HEK293 (cell line): Measurements from ENCODE around the gene NFIB.

Experiments
- MZF1 ChIP-seq: fragments of 450-650 bp; formaldehyde crosslinking; IDR thresholded peaks from 2 replicates; pipeline ENCODE4 v1.5.1; 2017; ENCODE audit warnings: missing biosample characterization, missing genetic modification characterization, borderline replicate concordance
- PATZ1 ChIP-seq: fragments of 450-650 bp; formaldehyde crosslinking; IDR thresholded peaks from 2 replicates; pipeline ENCODE4 v1.5.1; 2016; ENCODE audit warnings: missing biosample characterization, missing genetic modification characterization
- PRDM4 ChIP-seq: fragments of 450-650 bp; formaldehyde crosslinking; IDR thresholded peaks from 2 replicates; pipeline ENCODE4 v1.5.1; 2017; ENCODE audit warnings: missing biosample characterization, missing genetic modification characterization
- SCRT1 ChIP-seq: fragments of 450-650 bp; formaldehyde crosslinking; IDR thresholded peaks from 2 replicates; pipeline ENCODE4 v1.5.1; 2016; ENCODE audit warnings: missing biosample characterization, missing genetic modification characterization, borderline replicate concordance
- WT1 ChIP-seq: fragments of 450-650 bp; formaldehyde crosslinking; IDR thresholded peaks from 2 replicates; pipeline ENCODE4 v1.5.1; 2016; ENCODE audit warnings: missing biosample characterization, missing genetic modification characterization
- ZBTB1 ChIP-seq: fragments of 450-650 bp; formaldehyde crosslinking; IDR thresholded peaks from 2 replicates; pipeline ENCODE4 v1.5.1; 2016; ENCODE audit warnings: missing biosample characterization, missing genetic modification characterization
- ZBTB26 ChIP-seq: fragments of 450-650 bp; formaldehyde crosslinking; optimal IDR thresholded peaks from 2 replicates; pipeline ENCODE3; 2016; ENCODE audit warnings: missing biosample characterization, mild to moderate bottlenecking, missing genetic modification characterization
- ZBTB48 ChIP-seq: fragments of 450-650 bp; formaldehyde crosslinking; IDR thresholded peaks from 2 replicates; pipeline ENCODE4 v1.5.1; 2016; ENCODE audit warnings: missing biosample characterization, missing genetic modification characterization
- ZFHX2 ChIP-seq: fragments of 450-650 bp; formaldehyde crosslinking; conservative IDR thresholded peaks from 2 replicates; pipeline ENCODE4 v1.5.1; 2016; ENCODE audit warnings: missing biosample characterization, missing genetic modification characterization
- ZIC2 ChIP-seq: fragments of 450-650 bp; formaldehyde crosslinking; IDR thresholded peaks from 2 replicates; pipeline ENCODE4 v1.5.1; 2016; ENCODE audit warnings: missing biosample characterization, missing genetic modification characterization
- ZNF132 ChIP-seq: fragments of 450-650 bp; formaldehyde crosslinking; IDR thresholded peaks from 2 replicates; pipeline ENCODE4 v1.5.1; 2017; ENCODE audit warnings: missing biosample characterization, missing genetic modification characterization, borderline replicate concordance
- ZNF140 ChIP-seq: fragments of 450-650 bp; formaldehyde crosslinking; IDR thresholded peaks from 2 replicates; pipeline ENCODE4 v1.5.1; 2016; ENCODE audit warnings: missing biosample characterization, missing genetic modification characterization
- ZNF311 ChIP-seq: fragments of 450-650 bp; formaldehyde crosslinking; IDR thresholded peaks from 2 replicates; pipeline ENCODE4 v1.5.1; 2017; ENCODE audit warnings: missing biosample characterization, missing genetic modification characterization, borderline replicate concordance
- ZNF362 ChIP-seq: fragments of 450-650 bp; formaldehyde crosslinking; IDR thresholded peaks from 2 replicates; pipeline ENCODE4 v1.5.1; 2016; ENCODE audit warnings: missing biosample characterization, missing genetic modification characterization
- ZNF423 ChIP-seq: fragments of 450-650 bp; formaldehyde crosslinking; IDR thresholded peaks from 2 replicates; pipeline ENCODE4 v1.5.1; 2016; ENCODE audit warnings: missing biosample characterization, missing genetic modification characterization
- ZNF510 ChIP-seq: fragments of 450-650 bp; formaldehyde crosslinking; IDR thresholded peaks from 2 replicates; pipeline ENCODE4 v1.5.1; 2018; ENCODE audit warnings: mild to moderate bottlenecking, missing genetic modification characterization, missing biosample characterization; ENCODE audit not compliant: insufficient replicate concordance
- ZNF518A ChIP-seq: fragments of 450-650 bp; formaldehyde crosslinking; conservative IDR thresholded peaks from 2 replicates; pipeline ENCODE4 v1.5.1; 2016; ENCODE audit warnings: low read depth, missing biosample characterization, missing genetic modification characterization
- ZNF560 ChIP-seq: fragments of 450-650 bp; formaldehyde crosslinking; IDR thresholded peaks from 2 replicates; pipeline ENCODE4 v1.5.1; 2017; ENCODE audit warnings: missing biosample characterization, missing genetic modification characterization, borderline replicate concordance
- ZNF600 ChIP-seq: fragments of 450-650 bp; formaldehyde crosslinking; IDR thresholded peaks from 2 replicates; pipeline ENCODE4 v1.5.1; 2016; ENCODE audit warnings: missing biosample characterization, missing genetic modification characterization
- ZNF624 ChIP-seq: fragments of 450-650 bp; formaldehyde crosslinking; IDR thresholded peaks from 2 replicates; pipeline ENCODE4 v1.5.1; 2017; ENCODE audit warnings: missing biosample characterization, missing genetic modification characterization
- ZNF629 ChIP-seq: fragments of 450-650 bp; formaldehyde crosslinking; IDR thresholded peaks from 2 replicates; pipeline ENCODE4 v1.5.1; 2017; ENCODE audit warnings: missing biosample characterization, missing genetic modification characterization
- ZNF664 ChIP-seq: fragments of 450-650 bp; formaldehyde crosslinking; IDR thresholded peaks from 2 replicates; pipeline ENCODE4 v1.5.1; 2016; ENCODE audit warnings: missing biosample characterization, missing genetic modification characterization
- ZNF837 ChIP-seq: fragments of 450-650 bp; formaldehyde crosslinking; IDR thresholded peaks from 2 replicates; pipeline ENCODE4 v1.5.1; 2016; ENCODE audit warnings: missing biosample characterization, missing genetic modification characterization
- ZSCAN4 ChIP-seq: fragments of 450-650 bp; formaldehyde crosslinking; IDR thresholded peaks from 2 replicates; pipeline ENCODE4 v1.5.1; 2017; ENCODE audit warnings: missing biosample characterization, missing genetic modification characterization
- ZSCAN5A ChIP-seq: fragments of 450-650 bp; formaldehyde crosslinking; IDR thresholded peaks from 2 replicates; pipeline ENCODE4 v1.5.1; 2016; ENCODE audit warnings: missing biosample characterization, missing genetic modification characterization

NFIB gene

GRCh38 chr9:14153310-14153720, 160.6 kb downstream of the NFIB start (continued):
- TF ChIP-seq ZNF664 = no peak
- no peak for TF ChIP-seq ZNF362 (tag by site-specific recombination)
- no peak for TF ChIP-seq ZNF560 (tag by site-specific recombination)
- TF ChIP-seq WT1 = peak; percentile 81
- TF ChIP-seq ZNF423 (tag by site-specific recombination) = 0 out of 2 replicates have a peak, but pooled peaks have one; percentile 13
- peak; percentile 92 for TF ChIP-seq PRDM4
- 0 out of 2 replicates have a peak, but pooled peaks have one; percentile 49 for TF ChIP-seq ZBTB48
- TF ChIP-seq ZNF140 (tag by site-specific recombination) = no peak
- TF ChIP-seq ZBTB26 = no peak
- TF ChIP-seq ZNF629 (tag by site-specific recombination) = peak; percentile 66
- TF ChIP-seq ZNF510 (tag by site-specific recombination) = no peak
- no peak for TF ChIP-seq ZNF311 (tag by site-specific recombination)
- TF ChIP-seq ZSCAN5A (tag by site-specific recombination) = no peak
- TF ChIP-seq ZSCAN4 = peak; percentile 45
- no peak for TF ChIP-seq ZNF518A (tag by site-specific recombination)
- TF ChIP-seq ZNF600 (tag by site-specific recombination) = peak; percentile 58; the same call in 1 of the 2 replicates
- TF ChIP-seq ZNF132 (tag by site-specific recombination) = no peak
- 0 out of 2 replicates have a peak, but pooled peaks have one; percentile 48 for TF ChIP-seq SCRT1
- no peak for TF ChIP-seq ZBTB1 (tag by site-specific recombination)
- peak; percentile 65; the same call in 1 of the 2 replicates for TF ChIP-seq MZF1 (tag by site-specific recombination)
- no peak for TF ChIP-seq ZNF837 (tag by site-specific recombination)
- TF ChIP-seq ZIC2 = 0 out of 2 replicates have a peak, but pooled peaks have one; percentile 18
- no peak for TF ChIP-seq PATZ1 (tag by site-specific recombination)
- no peak for TF ChIP-seq ZFHX2
- TF ChIP-seq ZNF624 = no peak
